K562 (cell line): ENCODE data around the gene PPA1. TPM values are rescaled to one million over a fixed set of nuclear protein-coding genes. Genes with fewer than 3 reads are reported as not detected.

ENCODE experiments used
- ASH1L ChIP-seq: fragments of 450-650 bp; IDR thresholded peaks from 2 replicates; pipeline ENCODE4 v1.6.1; 2018; ENCODE audit warnings: borderline replicate concordance, mild to moderate bottlenecking, low read depth; ENCODE audit not compliant: partially characterized antibody
- EGR1 ChIP-seq: fragments of 450-650 bp; conservative IDR thresholded peaks from 2 replicates; pipeline ENCODE4 v1.6.1; 2017; ENCODE audit warnings: mild to moderate bottlenecking
- NCOA6 ChIP-seq: fragments of 450-650 bp; IDR thresholded peaks from 2 replicates; pipeline ENCODE4 v1.6.1; 2017; ENCODE audit warnings: mild to moderate bottlenecking
- NKRF ChIP-seq: fragments of 450-650 bp; IDR thresholded peaks from 2 replicates; pipeline ENCODE4 v1.6.1; 2016; ENCODE audit warnings: borderline replicate concordance
- POLR2B ChIP-seq: fragments of 450-650 bp; IDR thresholded peaks from 2 replicates; pipeline ENCODE4 v1.6.1; 2018; ENCODE audit warnings: low read depth; ENCODE audit not compliant: partially characterized antibody
- ZBTB2 ChIP-seq: fragments of 450-650 bp; IDR thresholded peaks from 2 replicates; pipeline ENCODE4 v1.6.1; 2016; ENCODE audit warnings: antibody characterized with exemption
- ZKSCAN8 ChIP-seq: fragments of 200-800 bp; sonication (Bioruptor generic); IDR thresholded peaks from 2 replicates; pipeline ENCODE4 v1.6.1; 2016; ENCODE audit warnings: missing genetic modification characterization, missing compliant biosample characterization
- ZNF655 ChIP-seq: fragments of 250-450 bp; sonication (Bioruptor Pico); IDR thresholded peaks from 2 replicates; pipeline ENCODE4 v1.5.0; 2021
- polyA plus RNA-seq, 8 experiments: library from polyadenylated mRNA; depleted of rRNA in 4 of 8; stranded (reverse) in 5 of 8; unstranded in 3 of 8; fragments of >200 nt; fragmentation: Nextera tagmentation in 2 of 8; fragmentation: Illumina TruSeq in 1 of 8; extraction: Ambion mirVana in 2 of 8; extraction: Trizol in 1 of 8; gene quantifications; 2 replicates each; pipeline versions ENCODE4 v1.2.1 to v1.2.3, GENCODE V29; 2011 to 2014; ENCODE audit warnings: inconsistent platforms in 1 of 8, missing spikeins in 1 of 8
- total RNA-seq, 7 experiments: library from RNA; depleted of rRNA in 6 of 7; stranded (reverse); fragments of >200 nt in 6 of 7; fragmentation: Illumina TruSeq in 2 of 7; extraction: Trizol in 2 of 7; gene quantifications; 2 replicates each; pipeline versions ENCODE4 v1.2.1 to v1.2.3, GENCODE V29; 2011 to 2021; ENCODE audit warnings: low replicate concordance in 1 of 7

PPA1 gene
- total and polyA plus RNA-seq, 9 of the 15 experiments (the other 6 are each of a cell fraction or from before 2014, with no cell fraction given): 301 to 635 (median 471) TPM

DNA sequence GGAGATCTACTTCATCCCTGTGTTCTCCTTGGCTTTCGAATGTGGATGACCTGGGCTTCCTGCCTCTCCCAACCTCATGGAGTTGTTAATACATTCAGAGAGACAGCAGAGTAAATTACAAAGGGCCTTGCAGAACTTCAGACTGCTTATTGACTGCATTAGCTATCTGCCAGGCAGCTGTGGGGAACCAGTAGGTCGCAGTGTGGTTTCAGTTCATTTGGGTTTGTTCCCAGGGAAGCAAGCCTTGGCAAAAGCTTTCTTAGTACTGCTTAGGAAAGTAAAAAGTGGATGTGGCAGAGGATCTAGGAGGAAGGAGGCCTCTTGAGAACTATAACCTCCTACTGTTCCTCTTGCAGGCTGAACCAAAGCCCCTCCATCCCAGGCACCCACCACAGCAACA, 41.4 kb upstream of the PPA1 start (continued):
- TF ChIP-seq NKRF (no peak), ZNF655 (CRISPR knock-in tag) (no peak), EGR1 (no peak), ZBTB2 (no peak), POLR2B (no peak), ZKSCAN8 (CRISPR knock-in tag) (no peak), ASH1L (no peak), NCOA6 (no peak)
